Lower leg skin (tissue), 3 donors: ENCODE data around the gene CD19.

Source experiments
- CTCF ChIP-seq, 3 donors: fragments of 450-650 bp; IDR thresholded peaks; one replicate each; pipeline ENCODE4 v1.5.1; 2016; ENCODE audit warnings: antibody characterized with exemption in 3 of 3, mild to moderate bottlenecking in 3 of 3, moderate library complexity in 2 of 3
- POLR2A ChIP-seq, 2 donors: fragments of 450-650 bp; IDR thresholded peaks; one replicate each; pipeline ENCODE4 v1.6.1; 2016 to 2017; ENCODE audit warnings: antibody characterized with exemption in 2 of 2, mild to moderate bottlenecking in 1 of 2, moderate library complexity in 1 of 2

- TF ChIP-seq CTCF (IDR thresholded peaks at IDR 0.05) (no peak), POLR2A (IDR thresholded peaks at IDR 0.05) (no peak)
Observed at GRCh38 chr16:28935924-28936783, 4.4 kb downstream of the CD19 start.
